Frontal cortex (tissue), 4 donors: ENCODE results near the gene TARBP1. TPM values are rescaled to one million over a fixed set of nuclear protein-coding genes. Genes with fewer than 3 reads are reported as not detected.

Experiments
- DNase-seq, 2 donors: peaks; one replicate each; pipeline ENCODE4 v3.0.0; 2012; ENCODE audit warnings: low spot score in 2 of 2
- FAIRE-seq: peaks from 2 replicates; lab custom pipeline; 2012; peaks lifted over from hg19 to GRCh38; lab: Jason Lieb, UNC
- total RNA-seq: library from RNA; depleted of rRNA; stranded (reverse); fragments of >200 nt; gene quantifications from one replicate; pipeline ENCODE4 v1.2.3, GENCODE V29; 2014
- donor health status: control.
- donor health status: control.
- donor health status: control.

The TARBP1 gene
- total RNA-seq, 1 donor from 2014 or later = 63.2 TPM

DNA sequence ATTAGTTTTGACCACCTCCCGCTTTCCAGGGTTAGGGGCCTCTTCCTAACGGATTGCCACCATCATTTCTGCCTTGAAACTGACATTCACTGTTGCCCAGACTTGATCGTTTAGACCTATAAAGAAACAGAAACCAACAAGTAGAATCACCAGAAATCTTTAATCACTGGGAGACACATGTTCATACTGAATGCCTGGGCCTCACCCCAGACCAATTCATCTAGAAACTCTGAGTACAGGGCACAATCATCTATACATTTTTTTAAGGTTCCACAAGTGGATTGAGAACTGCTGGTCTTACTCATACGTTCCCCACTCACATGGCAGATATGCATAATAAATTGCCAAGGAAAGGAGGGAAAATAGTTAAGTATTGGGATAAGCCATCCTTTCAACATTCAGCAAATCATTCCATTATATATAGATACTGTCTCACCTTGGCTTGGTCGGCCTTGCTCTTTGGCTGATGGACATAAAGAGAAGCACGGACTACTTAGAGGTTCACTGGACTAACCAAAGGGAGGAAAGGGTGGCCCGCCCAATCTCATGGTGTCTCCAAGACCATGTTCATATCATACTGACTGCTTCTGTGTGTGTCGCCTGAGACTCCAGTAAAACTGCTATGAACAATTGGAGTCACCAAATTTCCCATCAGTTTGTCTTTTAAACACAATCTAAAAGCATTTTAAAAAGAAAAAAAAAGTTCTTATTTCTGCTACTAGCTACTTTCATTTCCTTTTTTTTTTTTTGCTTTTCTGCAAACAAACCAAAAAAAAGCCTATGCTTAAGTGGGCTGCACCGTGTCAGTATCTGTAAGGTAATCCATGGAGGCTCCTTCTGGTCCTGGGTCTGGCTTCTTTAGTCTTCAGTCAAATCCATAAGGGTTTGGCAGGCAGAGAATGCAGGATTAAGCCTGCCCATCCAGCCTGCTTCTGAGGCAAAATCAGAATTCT, 9.4 kb upstream of the TARBP1 start:
- DNase-seq (no peak), FAIRE-seq (no peak)

DNA sequence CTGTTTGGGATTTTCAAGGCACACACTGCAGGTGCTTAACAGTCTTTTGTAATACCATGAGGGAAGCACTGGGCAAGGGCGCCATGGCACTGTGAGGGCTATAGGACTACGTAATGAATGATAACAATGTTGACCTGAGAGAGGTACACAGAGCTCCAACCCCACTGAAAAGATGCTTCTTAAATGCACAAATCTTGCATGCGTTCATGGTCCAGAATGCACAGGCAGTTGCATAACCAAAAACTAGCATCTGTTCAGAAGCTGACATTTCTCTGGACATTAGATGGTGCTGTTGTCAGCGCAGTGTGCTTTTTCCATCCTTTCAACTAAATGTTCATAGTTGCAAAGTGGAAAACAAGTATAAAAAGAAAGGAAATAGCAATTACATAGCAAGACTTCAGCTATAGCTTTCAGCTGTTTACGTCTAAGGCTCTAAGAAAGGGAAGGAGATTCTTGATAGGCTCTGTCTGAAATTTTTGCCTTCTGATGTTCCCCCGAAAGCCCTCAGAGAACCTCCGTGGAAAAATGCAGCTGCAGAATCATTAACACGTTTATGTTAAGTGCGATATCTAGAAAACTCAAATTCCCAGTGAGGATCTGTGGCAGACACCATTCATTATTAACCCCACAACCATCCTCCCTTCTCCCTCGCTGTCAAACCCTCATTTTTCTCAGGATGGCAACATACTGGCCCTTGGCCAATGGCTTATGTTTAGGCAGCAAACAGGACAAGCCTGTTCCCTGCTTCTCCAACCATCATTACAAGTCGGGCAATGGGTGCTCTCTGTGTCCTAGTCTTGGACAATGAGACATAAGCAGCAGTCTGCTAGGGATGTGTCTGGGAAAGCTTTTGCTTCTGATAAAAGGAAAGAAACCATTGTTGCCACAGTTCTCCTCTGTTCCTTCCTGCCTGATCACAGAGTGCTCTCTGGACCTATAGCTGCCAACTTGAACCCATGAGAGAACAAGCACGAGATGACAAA, 8.2 kb upstream of the TARBP1 start:
- peak; percentile 45 to 56 for DNase-seq
- no peak for FAIRE-seq

DNA sequence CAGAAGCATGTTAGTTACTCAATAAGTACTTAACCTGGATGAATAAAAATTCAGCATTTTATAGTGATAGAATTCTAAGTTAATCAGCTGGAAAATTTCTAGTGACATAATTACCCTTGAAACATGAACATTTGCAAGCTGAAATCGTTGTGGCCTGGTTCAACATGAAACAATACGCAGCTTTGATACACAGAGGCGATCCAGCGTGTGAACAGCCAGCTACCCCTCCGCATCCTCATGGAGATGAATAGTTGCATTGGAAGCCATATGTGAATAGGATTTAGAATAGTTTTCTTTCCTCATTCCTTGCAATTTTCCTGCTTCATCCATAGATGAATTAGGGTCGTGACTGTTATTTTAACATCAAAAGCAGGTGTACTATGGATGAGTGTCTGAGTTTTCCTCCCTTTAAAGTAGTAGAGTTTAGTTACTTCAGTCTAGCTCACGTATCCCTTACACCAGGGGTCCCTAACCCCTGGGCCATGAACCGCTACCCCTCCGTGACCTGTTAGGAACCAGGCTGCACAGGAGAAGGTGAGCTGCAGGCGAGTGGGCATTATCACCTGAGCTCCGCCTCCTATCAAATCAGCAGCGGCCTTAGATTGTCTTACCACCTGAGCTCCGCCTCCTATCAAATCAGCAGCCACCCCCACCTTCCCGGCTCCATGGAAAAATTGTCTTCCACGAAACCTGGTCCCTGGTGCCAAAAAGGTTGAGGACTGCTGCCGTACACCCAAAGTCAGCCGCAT, 6.2 kb upstream of the TARBP1 start:
- FAIRE-seq = no peak
- no peak for DNase-seq

DNA sequence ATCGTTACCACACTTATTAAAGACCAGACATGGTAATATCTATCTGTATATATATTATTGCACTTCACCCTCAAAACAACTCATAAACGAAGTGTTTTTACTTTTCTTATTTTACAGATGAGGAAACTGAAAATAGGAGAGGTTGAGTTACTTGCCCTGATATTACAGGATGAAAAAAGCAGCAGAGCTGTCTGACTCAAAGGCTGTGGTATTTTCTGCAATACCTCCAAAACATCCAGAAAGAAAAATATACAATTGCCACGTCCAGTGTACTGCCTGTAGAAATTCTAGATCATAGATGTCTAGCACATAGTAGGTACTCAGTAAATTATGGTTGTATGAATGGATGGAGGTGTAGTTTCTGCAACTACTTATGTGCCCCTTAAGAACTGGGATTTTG, 5.2 kb upstream of the TARBP1 start:
- DNase-seq (no peak), FAIRE-seq (no peak)

DNA sequence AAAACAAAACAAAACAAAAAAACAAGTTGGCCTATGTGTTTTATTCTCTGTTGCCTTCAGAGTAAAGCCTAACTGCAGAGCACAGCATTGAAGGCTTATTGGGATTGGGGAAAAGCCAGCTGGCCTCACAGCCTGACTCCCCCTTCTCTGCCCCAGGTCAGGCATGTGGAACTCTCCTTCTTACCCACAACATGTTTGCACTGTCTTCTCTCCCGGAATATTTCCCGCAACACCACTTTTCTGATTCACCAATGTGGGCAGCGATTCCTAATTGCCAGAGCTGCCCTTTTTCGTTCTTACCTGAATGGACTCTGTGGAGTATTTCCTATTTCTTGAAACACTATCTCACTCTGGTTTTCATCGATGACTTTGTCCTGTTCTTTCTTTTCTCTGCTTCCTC, 2.8 kb upstream of the TARBP1 start:
- no peak for DNase-seq
- no peak for FAIRE-seq

DNA sequence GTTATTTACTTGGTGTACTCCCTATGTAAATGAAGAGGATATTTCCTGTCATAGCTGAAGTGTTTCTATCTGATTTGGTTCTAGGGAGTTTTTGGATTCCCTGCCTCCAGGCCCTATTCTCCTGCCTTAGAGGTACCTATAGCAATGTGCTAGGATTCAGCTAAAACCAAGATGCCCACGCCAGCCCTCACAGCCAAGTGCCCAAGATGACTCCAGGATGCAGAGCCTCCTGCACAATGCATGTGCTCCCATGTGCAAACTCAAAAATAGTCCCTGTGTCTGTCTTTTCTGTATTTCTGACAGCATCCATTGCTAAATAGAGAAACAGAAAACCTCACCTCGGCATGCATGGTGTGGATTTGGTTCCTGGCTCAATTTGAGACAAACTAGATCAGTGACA, 887 bp upstream of the TARBP1 start:
- no peak for FAIRE-seq

DNA sequence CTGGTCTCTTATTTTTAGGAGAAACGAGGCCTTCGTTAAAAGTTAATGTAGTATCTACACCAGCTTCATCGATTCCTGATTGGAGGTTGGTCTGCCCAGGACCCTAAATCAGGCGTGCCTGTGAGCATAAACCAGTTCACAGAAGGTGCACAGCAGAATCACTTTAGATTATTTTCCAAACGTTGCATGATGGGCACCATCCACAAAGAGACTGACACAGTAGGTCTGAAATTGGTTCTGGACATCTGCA, 256 bp upstream of the TARBP1 start:
- DNase-seq = no peak
- no peak for FAIRE-seq

More for the DNA sequence above, 887 bp upstream of the TARBP1 start:
- no peak for DNase-seq

DNA sequence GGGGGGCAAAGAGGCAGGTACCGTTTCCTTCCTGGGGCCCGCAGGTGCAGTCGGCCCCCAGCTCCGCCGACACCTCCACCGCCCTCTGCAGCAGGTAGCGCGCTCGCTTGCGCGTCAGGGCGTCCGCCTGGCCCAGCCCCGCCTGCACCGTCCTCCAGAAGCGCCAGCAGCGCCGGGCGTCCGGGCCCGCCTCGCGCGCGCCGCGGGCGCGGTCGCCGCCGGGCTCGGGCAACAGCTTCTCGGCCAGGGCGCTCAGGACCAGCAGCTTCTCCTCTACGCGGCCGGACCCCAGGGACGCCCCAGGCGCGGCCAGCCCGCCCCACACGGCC, 863 bp downstream of the TARBP1 start:
- no peak for FAIRE-seq

DNA sequence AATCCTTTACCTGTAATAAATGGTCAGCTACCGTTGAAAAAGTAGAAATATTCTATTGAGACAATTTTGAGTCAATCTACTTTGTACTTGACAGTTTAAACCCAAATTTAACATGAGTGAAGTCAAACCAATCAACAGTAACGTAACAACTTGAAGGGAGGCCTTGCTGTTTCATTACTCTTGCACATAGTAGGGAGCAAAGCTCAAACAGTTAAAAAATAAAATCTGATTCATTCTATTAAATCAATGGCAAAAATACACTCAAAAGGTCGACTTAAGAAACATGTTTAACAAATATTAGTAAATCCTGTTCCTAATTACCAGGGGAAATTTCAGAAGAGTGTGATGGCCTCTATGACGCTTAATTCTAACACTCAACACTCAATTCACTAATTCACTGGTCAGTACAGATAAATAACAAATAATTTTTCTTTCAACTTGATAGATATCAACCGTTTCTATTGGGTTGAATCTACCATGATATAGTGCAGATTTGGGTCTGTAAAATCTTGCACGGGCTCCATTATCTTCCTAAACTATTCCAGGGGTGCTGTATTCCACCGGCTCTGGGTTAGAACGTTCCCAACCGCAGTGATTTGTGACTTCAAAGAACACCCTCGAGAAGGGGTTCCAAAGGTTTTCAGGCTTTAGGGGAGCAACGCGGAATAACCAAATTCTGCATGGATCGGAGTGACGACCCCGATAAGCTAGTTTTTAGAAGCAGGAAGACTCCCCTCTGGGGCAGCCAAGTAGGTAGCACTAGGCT, 1.4 kb downstream of the TARBP1 start:
- FAIRE-seq = no peak
- DNase-seq = no peak

More for the DNA sequence above, 863 bp downstream of the TARBP1 start:
- DNase-seq = peak in 1 of 2 donors; percentile 33

DNA sequence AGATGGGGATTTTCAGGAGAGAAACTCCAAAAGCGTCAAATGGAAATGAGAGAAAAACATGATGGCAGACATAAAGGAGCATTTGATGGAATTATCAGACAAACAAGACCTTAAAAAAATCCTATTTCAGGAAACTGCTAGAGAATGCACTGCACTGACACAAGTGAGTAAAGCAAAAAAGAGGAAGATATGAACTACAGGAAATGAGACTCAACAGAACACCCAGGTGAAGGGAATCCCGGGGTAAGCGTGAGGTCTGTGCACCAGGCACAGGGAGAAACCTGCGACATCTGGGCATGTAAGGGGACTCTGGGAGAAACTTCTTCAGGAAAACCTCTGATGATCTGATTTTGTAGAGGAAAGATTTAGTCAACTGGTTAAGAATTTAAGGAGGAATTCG, 2.8 kb downstream of the TARBP1 start:
- DNase-seq (no peak), FAIRE-seq (no peak)

DNA sequence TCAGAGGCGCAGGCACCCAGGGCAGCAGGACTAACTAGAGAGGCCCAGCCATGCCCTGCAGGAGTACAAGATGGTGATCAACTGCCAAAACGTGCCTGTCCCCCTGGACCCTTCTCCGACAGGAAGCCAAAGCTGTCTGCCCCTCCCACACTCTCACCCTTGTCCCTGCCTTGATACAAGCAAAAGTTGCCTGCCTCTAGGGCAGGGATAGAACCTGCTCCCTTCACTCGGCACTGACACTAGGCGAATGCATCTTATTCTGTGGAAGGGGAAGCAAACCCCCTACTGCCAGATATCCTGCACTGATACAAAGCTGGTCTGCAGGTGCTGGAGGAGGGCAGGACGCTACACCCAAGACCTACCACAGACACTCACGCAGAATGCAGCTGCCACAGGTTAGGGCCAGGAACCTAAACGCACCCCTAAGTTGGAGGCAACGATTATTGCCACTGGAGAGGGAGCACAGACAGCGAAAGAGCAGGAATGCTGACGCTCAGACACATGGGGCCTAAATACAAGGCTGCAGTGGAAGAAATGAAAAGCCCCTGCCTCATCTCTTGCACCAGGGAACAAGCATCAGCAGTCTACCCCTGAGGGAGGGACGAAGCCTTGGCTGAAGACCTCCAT, 3.7 kb downstream of the TARBP1 start:
- FAIRE-seq (no peak), DNase-seq (no peak)

DNA sequence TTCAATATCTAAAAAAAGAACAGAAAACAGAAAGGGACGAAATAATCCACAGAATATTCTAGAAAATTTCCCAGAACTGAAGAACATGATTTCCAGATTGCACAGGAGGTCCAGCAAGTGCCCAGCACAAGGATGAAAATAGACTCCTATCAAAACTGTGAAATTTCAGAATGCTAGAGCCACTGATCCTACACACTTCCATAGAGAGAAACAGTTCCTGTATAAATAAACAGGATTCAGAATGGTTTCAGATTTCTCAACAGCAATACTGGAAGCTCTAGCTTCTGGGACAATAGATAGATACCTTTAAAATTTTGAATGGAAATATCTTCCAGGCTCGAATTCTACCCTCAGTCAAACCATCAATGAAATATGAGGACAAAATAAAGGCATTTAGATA, 4.6 kb downstream of the TARBP1 start:
- FAIRE-seq (no peak), DNase-seq (no peak)

DNA sequence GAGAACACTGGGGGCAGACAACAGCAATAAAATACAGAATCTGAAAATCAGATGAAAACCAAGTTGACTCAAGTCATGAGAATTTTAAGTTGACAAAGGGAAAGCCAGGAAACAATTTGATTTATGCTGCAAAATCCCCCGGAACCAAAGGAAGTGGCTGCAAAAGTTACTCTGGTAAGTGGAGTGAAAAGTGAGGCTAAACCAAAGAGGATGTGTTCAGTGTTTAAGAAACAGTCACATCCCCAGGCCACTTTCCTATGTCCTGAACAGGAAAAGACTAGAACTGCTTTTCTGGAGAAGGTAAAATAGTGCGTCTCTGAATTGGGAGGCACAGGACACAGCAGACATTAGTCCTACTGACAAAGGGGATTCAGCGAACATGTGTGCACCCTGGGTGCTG, 5.9 kb downstream of the TARBP1 start:
- no peak for FAIRE-seq
- no peak for DNase-seq

DNA sequence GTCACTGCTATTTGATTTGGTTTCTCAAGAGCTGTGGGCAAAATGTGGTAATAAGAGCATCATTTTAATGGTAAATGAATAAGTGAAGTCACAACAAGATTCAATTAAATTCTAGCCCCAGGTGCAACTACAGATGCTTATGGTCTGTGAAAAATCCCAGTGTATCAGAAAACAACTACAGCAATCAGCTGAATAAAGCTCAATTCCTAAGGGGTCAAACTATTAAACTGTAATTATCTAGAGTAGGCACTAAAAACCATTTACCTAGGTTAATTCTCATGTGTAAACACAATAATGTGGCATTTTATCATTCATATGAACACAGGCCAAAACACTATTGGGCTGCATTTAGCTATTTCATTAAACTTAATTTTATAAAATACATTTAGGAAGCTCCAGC, 9.6 kb downstream of the TARBP1 start:
- DNase-seq (no peak), FAIRE-seq (no peak)

DNA sequence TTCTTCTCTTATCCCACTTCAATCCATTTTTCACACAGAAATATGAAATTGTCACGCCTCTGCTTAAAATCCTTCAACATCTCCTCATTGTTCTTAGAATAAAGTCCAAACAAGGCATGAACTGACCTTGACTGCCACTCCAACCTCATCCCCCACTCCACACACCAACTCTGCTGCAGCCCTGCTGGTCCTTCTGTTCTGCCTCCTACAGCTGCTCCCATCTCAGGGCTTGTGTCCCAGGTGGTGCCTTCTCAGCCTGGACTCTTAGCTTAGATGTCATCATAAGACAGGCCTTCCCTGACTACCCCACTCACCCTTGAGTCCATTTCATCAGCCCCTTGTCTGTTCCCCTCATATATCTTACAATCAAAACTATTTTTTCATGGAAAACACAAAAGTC, 10.4 kb downstream of the TARBP1 start:
- no peak for FAIRE-seq
- no peak for DNase-seq

DNA sequence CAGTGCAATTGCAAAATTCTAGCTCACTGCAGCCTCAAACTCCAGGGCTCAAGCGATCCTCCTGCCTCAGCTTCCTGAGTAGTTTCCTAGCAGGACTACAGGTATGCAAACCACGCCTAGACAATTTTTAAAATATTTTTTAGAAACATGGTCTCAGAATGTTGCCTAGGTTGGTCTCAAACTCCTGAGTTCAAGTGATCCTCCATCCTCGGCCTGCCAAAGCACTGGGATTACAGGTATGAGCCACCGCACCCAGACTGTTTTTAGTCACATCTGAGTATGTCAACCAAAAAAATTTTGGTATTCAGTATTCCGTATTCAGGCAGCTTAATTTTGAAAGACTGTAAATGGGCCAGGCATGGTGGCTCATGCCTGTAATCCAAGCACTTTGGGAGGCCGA, 11.2 kb downstream of the TARBP1 start:
- DNase-seq = no peak
- no peak for FAIRE-seq

DNA sequence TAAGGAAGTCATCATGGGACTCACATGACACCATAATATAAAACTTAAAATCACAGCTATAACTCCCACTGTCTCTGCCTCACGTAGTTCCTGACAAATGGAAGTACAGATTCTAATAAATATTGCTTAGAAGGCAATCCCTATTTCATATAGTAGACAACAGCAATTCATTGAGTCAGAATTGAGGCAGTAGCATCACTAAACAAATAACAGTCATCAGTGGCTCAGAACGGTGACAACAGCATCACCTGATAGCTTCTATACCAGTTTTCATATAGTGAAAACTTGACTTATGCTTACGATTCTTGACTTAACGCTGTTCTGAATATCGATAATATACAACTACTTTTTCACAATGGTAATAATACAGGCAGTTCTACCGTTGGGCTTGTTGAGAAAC, 12.0 kb downstream of the TARBP1 start:
- FAIRE-seq (no peak), DNase-seq (no peak)

DNA sequence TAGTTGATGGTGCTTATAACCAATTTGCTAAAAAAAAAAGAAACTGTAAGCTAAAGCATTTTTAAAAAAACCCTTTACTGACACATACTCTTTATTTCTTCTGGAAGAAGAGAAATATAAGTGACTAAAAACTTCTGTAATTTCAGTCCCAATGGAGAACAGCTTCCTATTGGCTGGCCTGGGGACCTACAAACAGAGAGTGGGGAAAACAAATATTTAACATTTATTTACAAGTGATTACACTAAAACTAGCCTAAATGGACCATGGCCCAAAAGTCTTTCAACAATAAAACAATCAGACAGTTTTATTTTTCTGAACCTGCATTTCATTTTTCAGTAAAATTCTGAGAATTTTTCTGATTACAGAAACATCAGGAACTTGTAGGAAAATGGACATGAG, 15.2 kb downstream of the TARBP1 start:
- FAIRE-seq = no peak

DNA sequence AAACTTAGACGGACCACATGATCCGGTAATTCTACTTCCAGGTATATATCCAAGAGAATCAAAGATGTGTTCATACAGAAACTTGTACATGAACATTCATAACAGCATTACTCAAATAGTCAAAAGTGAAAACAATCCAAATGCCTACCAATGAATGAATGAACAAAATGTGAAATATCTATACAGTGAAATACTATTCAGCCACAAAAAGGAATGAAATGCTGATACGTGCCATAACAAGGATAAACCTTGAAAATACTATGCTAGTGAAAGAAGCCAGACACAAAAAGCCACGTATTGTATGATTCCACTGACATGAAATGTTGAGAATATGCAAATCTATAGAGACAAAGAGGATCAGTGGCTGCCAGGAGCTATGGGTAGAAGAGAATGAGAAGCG, 18.3 kb downstream of the TARBP1 start:
- DNase-seq (no peak), FAIRE-seq (no peak)

More for the DNA sequence above, 15.2 kb downstream of the TARBP1 start:
- DNase-seq = no peak
